ENCODE results near the gene CLEC5A.
"Not testable (repeated sequence)": the region's sequence is repeated elsewhere in the genome, so short reads cannot be mapped to it uniquely, and the experiment has no call there.

Gene CLEC5A

GRCh38 chr7:141949021-141949420 is 2.2 kb upstream of the CLEC5A start:
- DNase-seq (ENCODE audit: low spot score), result no peak

- peak; percentile 83 for DNase-seq (ENCODE audit: low spot score)
Observed at GRCh38 chr7:141945356-141945755, 1.4 kb downstream of the CLEC5A start.

DNA sequence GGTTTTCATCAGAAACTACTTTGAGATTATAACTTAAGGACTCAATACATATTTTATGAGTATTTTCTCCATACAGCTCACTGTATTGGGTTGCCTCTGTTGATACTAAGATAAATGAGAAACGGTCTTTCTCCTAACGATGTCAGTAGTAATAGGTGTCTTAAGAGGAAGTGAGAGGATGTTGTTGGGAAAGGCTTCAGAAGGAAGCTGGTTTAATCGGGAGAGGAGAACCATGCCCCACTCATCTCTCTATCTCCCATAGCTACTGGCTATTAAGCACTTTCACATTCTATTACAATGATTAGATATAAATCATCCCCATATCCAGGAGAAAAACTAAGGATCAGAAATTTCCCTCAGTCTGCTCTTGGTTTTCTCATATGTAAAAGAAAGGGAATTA is 2.0 kb downstream of the CLEC5A start:
- no peak for DNase-seq (ENCODE audit: low spot score)

DNA sequence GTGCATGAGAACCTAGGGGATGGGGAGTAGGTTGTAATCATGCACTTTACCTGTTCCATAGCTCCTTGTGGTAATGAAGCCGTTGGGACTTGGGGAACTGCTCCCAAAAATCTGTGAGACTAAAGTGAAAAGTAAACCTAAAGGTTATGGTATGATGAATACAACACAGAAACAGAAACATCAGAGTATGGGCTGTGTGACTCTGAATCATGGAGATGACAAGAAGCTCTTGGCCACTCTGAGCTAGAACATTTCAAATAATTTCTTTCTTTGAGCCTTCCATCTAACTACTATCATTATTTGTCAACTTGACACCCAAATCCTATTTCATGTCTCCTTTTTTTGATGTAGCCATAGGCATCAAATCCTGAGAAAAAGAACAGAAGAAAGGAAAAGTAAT is 2.9 kb downstream of the CLEC5A start:
- no peak for DNase-seq (ENCODE audit: low spot score)

GRCh38 chr7:141941075-141941474 is 5.7 kb downstream of the CLEC5A start:
- no peak for DNase-seq (ENCODE audit: low spot score)

DNA sequence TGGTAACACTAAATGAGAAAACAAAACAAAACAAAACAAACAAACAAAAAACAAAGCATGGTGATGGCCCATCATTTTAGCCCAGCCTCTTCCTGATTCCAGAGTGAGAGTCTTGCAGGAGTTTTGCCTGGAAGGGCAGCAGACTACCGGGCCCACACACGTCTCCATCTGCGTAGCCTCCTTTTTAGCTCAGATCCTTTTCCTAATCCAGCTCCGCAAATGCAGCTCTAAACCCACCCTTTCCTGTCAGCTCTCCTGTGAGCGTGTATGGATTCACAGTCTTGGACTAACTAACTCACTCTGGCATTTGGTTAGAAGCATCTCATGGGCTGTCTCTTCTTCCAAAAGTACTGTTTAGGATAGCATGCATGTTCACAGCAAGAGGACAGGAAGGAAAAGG is 16.6 kb downstream of the CLEC5A start:
- no peak for DNase-seq (ENCODE audit: low spot score)

- no peak for DNase-seq (ENCODE audit: low spot score)
Observed at GRCh38 chr7:141928845-141929195, 18.0 kb downstream of the CLEC5A start.

GRCh38 chr7:141928146-141928844 is 18.5 kb downstream of the CLEC5A start:
- no peak for DNase-seq (ENCODE audit: low spot score)

DNA sequence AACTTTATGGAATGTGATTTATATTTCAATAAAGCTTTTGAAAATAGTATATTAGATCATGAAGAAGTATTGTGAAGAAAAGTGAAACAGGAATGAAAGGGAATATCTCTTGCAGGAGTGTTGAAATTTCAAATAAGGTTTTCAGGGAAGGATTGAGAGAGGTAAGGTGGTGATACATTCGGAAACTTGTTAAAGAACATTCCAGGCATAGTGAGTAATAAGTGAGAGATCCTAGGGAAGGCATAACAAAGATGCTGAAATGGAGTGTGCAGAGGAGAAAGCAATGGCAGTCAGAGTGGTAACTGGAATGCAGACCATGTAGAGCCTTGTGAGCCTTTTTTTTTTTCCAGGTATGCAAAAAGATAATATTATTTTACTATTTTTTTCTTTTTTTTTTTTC is 26.5 kb downstream of the CLEC5A start:
- no peak for DNase-seq (ENCODE audit: low spot score)

DNA sequence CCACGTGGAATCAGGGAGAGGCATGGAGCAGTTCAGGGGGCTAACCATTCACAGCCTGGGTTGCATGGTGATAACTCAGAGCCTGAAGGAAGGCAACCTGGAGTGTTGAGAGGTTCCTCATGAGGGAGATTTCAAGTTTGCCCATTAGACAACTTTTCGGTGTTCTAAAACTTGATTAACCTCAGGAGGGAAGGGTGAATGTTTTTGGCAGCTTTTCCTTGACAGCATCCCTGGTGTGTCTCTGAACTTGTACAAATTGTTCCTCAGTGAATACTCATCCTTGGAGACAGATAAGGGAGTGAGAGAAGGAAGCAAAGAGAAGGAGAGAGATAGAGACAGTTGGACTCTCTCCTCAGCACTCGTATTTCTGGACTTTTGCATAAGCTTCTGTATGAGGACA is 30.7 kb downstream of the CLEC5A start, which contains the start of gene OR9A4:
TSS of gene OR9A4 (plus strand) at position 301 of the 400 bp plus-strand sequence. CDS start 2,477 bp downstream, outside the sequence.
- DNase-seq (ENCODE audit: low spot score), result no peak

DNA sequence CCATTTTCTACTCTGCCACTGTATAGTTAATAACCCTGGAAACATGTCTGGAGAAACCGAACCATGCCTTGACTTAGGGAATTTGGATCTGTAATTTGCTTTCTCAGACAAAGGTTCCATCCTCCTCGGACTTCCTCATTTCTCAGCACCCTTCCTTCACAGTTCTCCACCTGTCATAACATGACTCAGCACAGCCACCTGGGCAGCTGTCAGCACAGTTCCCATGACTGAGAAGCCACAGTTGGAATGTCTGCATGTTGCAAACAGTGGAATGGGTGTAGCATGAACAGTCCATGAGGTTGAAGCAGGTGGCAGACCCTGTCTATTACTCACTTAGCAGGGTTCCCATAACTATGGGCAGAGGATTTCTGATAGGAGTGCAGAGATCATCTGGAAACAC is 31.2 kb downstream of the CLEC5A start:
- DNase-seq (ENCODE audit: low spot score), result no peak

DNA sequence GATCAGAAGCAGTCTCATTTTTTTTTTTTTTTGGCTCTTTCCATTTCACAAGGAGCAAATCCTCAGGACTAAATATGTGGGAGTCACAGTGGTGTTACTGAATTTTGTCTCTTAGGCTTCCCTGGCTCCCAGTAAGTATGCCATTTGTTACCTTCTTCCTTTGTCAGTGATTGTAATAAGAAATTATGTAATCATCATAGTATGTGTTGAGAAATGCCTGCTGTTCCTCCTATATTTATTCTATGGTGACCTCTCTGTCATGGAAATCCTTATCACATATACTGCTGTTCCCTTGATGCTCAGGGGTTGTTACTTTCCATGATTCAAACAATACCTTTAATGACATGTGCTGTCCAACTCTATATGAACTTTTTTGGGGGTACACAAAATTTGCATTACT is 35.4 kb downstream of the CLEC5A start:
- no peak for DNase-seq (ENCODE audit: low spot score)

GRCh38 chr7:141906285-141906684 is 40.5 kb downstream of the CLEC5A start:
- peak; percentile 14 for DNase-seq (ENCODE audit: low spot score)

DNA sequence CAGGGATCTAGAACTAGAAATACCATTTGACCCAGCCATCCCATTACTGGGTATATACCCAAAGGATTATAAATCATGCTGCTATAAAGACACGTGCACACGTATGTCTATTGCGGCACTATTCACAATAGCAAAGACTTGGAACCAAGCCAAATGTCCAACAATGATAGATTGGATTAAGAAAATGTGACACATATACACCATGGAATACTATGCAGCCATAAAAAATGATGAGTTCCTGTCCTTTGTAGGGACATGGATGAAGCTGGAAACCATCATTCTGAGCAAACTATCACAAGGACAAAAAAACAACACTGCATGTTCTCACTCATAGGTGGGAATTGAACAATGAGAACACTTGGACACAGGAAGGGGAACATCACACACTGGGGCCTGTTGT is 47.4 kb downstream of the CLEC5A start:
- not testable (repeated sequence) for DNase-seq (ENCODE audit: low spot score)

- no peak for DNase-seq (ENCODE audit: low spot score)
Observed at GRCh38 chr7:141891336-141891735, 55.4 kb downstream of the CLEC5A start.

- DNase-seq (ENCODE audit: low spot score), result no peak
Observed at GRCh38 chr7:141889321-141889720, 57.5 kb downstream of the CLEC5A start.

DNA sequence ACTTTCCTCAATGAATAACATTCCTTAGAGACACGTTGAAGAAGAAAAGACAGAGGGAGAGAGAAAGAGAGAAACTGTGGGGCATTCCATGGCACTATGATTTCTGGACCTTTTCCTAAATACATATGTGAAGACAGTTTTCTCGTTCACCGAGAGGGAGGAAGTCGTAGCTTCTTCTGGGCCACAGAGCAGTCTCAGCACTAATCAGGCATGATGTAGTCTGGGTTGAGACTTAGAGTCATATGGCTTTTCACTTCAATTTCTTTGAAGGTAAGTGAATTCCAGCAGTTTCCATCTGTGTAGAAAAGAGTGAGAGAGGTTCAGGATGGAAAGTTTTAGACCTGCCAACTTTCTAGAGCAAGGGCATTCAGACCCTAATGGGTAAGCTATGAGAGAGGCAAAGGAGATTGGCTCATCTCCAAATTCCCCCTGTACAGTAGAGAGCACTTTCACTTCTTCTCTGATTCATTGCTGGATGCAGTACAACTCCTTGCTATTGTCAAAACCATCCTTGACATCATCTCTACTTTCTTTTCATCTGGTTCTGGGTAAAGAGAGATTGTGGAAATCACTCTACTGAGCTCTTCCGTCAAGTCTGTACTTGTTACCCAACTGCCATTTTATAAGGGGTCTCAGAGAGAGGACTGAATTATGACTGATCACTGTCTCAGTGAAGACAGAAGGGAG is 62.1 kb downstream of the CLEC5A start:
- no peak for DNase-seq (ENCODE audit: low spot score)

GRCh38 chr7:141880960-141881359 is 65.8 kb downstream of the CLEC5A start:
- DNase-seq (ENCODE audit: low spot score), result no peak

- DNase-seq (ENCODE audit: low spot score), result no peak
Observed at GRCh38 chr7:141877365-141877764, 69.4 kb downstream of the CLEC5A start.
